DND-41 (cell line): ENCODE results near the gene DLGAP1.

Experiments used
- ATAC-seq: fragments of 200-7000 bp; cut with Tn5 transposase; 3 replicates; pipeline ENCODE4 v1.9.1; 2021; ENCODE audit warnings: low read depth; ENCODE audit not compliant: insufficient read depth
- DNase-seq: peaks from one replicate; pipeline ENCODE4 v3.0.0-alpha.2; 2020
- H2AFZ ChIP-seq: 2 replicates; pipeline ENCODE4 v1.6.0; 2012; ENCODE audit warnings: low read depth, low read length
- H3K27ac ChIP-seq: 2 replicates; pipeline ENCODE4 v1.5.1; 2012; ENCODE audit warnings: low read length, inconsistent platforms
- H3K27me3 ChIP-seq: fragments of 200-600 bp; sonication (generic); 2 replicates; pipeline ENCODE4 v1.6.0; 2012; ENCODE audit warnings: low read length, mild to moderate bottlenecking, inconsistent platforms; ENCODE audit not compliant: insufficient read depth, poor library complexity
- H3K36me3 ChIP-seq: 2 replicates; pipeline ENCODE4 v1.5.1; 2012; ENCODE audit warnings: low read length, inconsistent platforms; ENCODE audit not compliant: insufficient read depth
- H3K4me1 ChIP-seq: 2 replicates; pipeline ENCODE4 v1.5.1; 2012; ENCODE audit warnings: mild to moderate bottlenecking, low read length; ENCODE audit not compliant: insufficient read depth
- H3K4me2 ChIP-seq: 2 replicates; pipeline ENCODE4 v1.6.0; 2012; ENCODE audit warnings: mild to moderate bottlenecking, moderate library complexity, low read length, inconsistent platforms; ENCODE audit not compliant: insufficient read depth
- H3K4me3 ChIP-seq, 2 experiments: fragments of 200-600 bp in 1 of 2; shearing (Covaris generic) in 1 of 2; 2 replicates each; pipeline ENCODE4 v1.5.1; 2012 to 2016; ENCODE audit warnings: inconsistent platforms in 2 of 2, low read length in 2 of 2, mild to moderate bottlenecking in 2 of 2, low read depth in 1 of 2, moderate library complexity in 1 of 2
- H3K79me2 ChIP-seq: 2 replicates; pipeline ENCODE4 v1.6.0; 2012; ENCODE audit warnings: low read length, inconsistent platforms; ENCODE audit not compliant: insufficient read depth
- H3K9ac ChIP-seq: 2 replicates; pipeline ENCODE4 v1.6.0; 2012; ENCODE audit warnings: low read depth, mild to moderate bottlenecking, inconsistent platforms, low read length, moderate library complexity
- H3K9me3 ChIP-seq: 2 replicates; pipeline ENCODE4 v1.5.1; 2012; ENCODE audit warnings: low read length, moderate library complexity, mild to moderate bottlenecking, inconsistent platforms; ENCODE audit not compliant: insufficient read depth, severe bottlenecking
- H4K20me1 ChIP-seq: 2 replicates; pipeline ENCODE4 v1.6.0; 2012; ENCODE audit warnings: low read length; ENCODE audit not compliant: insufficient read depth
- CTCF ChIP-seq: IDR thresholded peaks from 2 replicates; pipeline ENCODE4 v1.5.1; 2012; ENCODE audit warnings: borderline replicate concordance, low read length, moderate library complexity, mild to moderate bottlenecking; ENCODE audit not compliant: poor library complexity, severe bottlenecking; ENCODE audit errors: extremely low read depth
- EZH2 ChIP-seq: IDR thresholded peaks from 3 replicates; pipeline ENCODE4 v1.6.1; 2012; ENCODE audit warnings: borderline replicate concordance, low read depth, mild to moderate bottlenecking, moderate library complexity, low read length, inconsistent platforms; ENCODE audit not compliant: severe bottlenecking

Gene DLGAP1

GRCh38 chr18:3665204-3665603 lies 789.9 kb downstream of the DLGAP1 start:
- no peaks in the 10 kb centered on the region for H3K27me3 ChIP-seq
- peak overlapping the region; percentile 75; the same call in 1 of the 2 replicates for H3K4me2 ChIP-seq
- H3K9ac ChIP-seq: no peak overlapping the region
- no peaks in the 10 kb centered on the region for H3K9me3 ChIP-seq
- peaks cover 23% of the 10 kb centered on the region for H3K4me1 ChIP-seq
- no peak for ATAC-seq
- TF ChIP-seq CTCF (no peak), EZH2 (no peak)
- no peak for DNase-seq
- H3K4me3 ChIP-seq: no peak overlapping the region
- no peaks in the 10 kb centered on the region for H3K36me3 ChIP-seq
- no peaks in the 10 kb centered on the region for H4K20me1 ChIP-seq
- no peak overlapping the region for H2AFZ ChIP-seq
- no peaks in the 10 kb centered on the region for H3K79me2 ChIP-seq
- no peak overlapping the region for H3K27ac ChIP-seq

DNA sequence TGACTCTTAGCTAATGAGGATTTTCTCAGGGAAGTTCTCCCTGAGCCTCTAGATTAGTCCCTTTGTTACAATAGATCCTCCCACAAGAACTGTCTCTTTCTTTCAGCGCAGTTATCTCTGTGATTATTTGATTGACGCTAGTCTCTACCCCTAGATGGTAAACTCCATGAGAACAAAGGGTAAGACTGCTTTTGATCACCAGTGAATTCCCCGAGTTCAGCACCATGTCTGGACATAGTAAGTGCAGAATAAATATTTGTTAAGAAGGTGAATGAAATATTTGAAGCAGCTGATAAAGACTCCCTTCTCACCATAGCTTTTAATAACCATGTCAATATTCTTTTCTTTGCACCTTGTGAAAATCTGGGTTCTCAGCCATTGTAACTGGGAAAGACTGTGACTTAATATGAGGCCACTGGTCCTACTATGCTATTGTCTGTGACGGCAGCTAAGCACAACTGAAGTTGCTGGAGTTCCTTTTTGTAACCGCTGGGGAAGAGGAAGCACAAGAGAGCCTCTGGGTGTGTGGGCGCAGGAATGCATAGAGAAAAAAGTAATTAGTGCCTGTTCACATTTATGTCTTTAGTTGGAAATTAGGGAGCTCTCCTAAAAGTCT lies 790.4 kb downstream of the DLGAP1 start:
- no peaks in the 10 kb centered on the region for H3K79me2 ChIP-seq
- no peaks in the 10 kb centered on the region for H3K36me3 ChIP-seq
- H3K9ac ChIP-seq: no peak overlapping the region
- H3K4me3 ChIP-seq: no peak overlapping the region
- no peak for DNase-seq
- H3K4me1 ChIP-seq: peaks cover 23% of the 10 kb centered on the region
- TF ChIP-seq CTCF (no peak), EZH2 (no peak)
- H4K20me1 ChIP-seq: no peaks in the 10 kb centered on the region
- ATAC-seq: no peak
- H2AFZ ChIP-seq: no peak overlapping the region
- H3K9me3 ChIP-seq: no peaks in the 10 kb centered on the region
- no peak overlapping the region for H3K27ac ChIP-seq
- H3K4me2 ChIP-seq: no peak overlapping the region
- no peaks in the 10 kb centered on the region for H3K27me3 ChIP-seq

GRCh38 chr18:3663870-3664512 lies 791.1 kb downstream of the DLGAP1 start:
- no peak overlapping the region for H3K9ac ChIP-seq
- no peak overlapping the region for H3K27ac ChIP-seq
- no peaks in the 10 kb centered on the region for H3K79me2 ChIP-seq
- no peak for ATAC-seq
- DNase-seq: no peak
- H3K4me2 ChIP-seq: no peak overlapping the region
- no peaks in the 10 kb centered on the region for H3K27me3 ChIP-seq
- peaks cover 23% of the 10 kb centered on the region for H3K4me1 ChIP-seq
- TF ChIP-seq EZH2 (no peak), CTCF (no peak)
- H3K9me3 ChIP-seq: no peaks in the 10 kb centered on the region
- H4K20me1 ChIP-seq: no peaks in the 10 kb centered on the region
- H3K4me3 ChIP-seq: no peak overlapping the region
- no peaks in the 10 kb centered on the region for H3K36me3 ChIP-seq
- no peak overlapping the region for H2AFZ ChIP-seq
